HG03521 (cell line): ENCODE results near the gene CACNA1D.

Experiments used
- ATAC-seq: cut with Tn5 transposase; IDR thresholded peaks from one replicate; pipeline ENCODE4 v1.9.1; 2021; ENCODE audit warnings: mild to moderate bottlenecking, moderate library complexity; ENCODE audit not compliant: unreplicated experiment

CACNA1D gene

GRCh38 chr3:53775018-53775417 lies 280.6 kb downstream of the CACNA1D start:
- no peak for ATAC-seq

DNA sequence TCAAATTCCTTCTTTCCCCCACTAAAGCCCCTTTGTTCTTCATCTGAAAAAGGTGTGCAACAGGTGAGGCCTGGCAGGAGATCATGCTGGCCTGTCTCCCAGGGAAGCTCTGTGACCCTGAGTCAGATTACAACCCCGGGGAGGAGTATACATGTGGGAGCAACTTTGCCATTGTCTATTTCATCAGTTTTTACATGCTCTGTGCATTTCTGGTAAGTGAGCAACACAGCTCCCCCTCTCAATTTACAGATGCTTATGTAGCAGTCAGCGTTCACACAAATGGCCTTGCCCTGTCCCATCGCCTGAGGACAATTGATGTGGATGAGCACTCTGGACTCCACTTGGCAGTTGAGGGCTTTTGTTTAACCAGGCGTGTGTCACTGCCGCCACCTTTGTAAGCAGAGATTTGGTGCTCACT lies 281.4 kb downstream of the CACNA1D start:
- ATAC-seq, result no peak

DNA sequence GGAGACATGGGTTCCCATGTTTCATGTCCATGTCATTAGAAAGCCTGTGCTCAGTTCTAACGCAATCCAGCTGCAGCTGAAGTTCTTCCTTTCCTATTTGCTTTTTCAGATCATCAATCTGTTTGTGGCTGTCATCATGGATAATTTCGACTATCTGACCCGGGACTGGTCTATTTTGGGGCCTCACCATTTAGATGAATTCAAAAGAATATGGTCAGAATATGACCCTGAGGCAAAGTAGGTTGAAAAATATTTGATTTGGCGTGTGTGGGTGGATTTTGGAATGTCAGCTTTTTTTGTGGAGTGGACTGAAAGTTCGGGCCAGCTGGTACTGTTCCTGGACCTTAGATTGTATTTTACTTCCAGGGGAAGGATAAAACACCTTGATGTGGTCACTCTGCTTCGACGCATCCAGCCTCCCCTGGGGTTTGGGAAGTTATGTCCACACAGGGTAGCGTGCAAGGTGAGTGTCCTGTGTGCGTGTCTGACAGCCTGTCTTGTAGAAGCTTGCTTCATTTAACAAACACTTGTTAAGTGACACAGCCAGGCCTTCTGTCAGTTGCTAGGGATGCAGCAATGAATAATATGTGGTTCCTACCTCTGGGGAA lies 282.2 kb downstream of the CACNA1D start:
- no peak for ATAC-seq

DNA sequence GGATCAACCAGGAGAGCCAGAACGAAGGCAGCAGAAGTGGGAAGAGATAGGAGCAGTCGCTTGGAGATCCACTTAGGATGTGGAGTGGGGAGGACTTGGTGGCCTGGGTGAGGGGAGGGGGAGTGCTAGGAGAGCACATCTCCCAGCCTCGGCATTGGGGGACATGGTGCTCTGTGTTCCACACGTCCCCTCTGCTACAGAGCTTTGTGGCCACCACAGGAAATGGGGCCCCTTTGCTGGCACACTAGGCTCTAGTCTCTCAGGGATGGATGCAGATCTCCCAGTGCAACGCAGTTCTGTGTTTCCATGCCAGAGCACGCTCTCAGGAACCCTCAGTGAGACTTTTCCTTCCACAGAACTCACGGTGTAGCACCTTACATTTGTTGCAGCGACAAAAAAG lies 283.1 kb downstream of the CACNA1D start:
- no peak for ATAC-seq

DNA sequence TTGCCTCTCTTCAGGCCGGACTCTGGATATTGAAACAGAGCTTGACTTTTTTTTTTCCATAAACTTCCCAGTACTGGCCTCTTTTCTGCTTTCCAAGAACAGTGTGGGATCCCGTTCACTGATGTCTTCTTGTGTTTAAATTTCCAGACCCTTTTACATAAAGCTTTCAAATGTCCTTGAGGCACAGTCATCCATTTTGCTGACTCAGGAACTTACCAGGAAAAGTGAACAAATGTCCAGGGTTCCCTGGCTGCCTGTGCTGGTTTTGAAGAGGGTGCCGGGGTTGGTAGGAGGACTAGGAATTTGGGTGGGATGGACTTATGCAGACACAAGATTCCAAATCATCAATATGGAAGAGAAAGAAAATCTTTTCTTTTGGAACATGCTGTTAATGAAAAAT lies 283.7 kb downstream of the CACNA1D start:
- ATAC-seq, result no peak

- no peak for ATAC-seq
Measured at GRCh38 chr3:53780171-53780570, 285.8 kb downstream of the CACNA1D start.

GRCh38 chr3:53780806-53781205 lies 286.4 kb downstream of the CACNA1D start:
- no peak for ATAC-seq

DNA sequence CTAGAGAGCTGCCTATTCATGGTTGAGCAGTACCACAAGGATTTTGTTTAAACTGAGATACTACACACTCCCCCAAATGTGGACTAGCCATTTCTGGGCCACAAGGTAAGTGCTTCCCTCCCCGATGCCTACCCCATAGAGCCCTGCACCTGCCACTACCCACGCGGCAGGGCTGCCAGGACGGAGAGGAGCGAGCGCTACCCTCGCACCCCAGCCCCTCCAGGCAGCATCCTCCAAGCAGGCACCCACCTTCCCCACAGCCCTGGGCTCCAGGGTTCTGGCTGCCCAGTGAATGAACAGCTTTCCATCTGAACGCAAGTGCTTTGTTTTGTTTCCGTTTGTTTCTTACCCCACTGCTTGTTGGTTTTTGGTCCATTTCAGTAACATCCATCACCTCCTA lies 292.6 kb downstream of the CACNA1D start:
- ATAC-seq, result no peak

GRCh38 chr3:53788038-53788437 lies 293.6 kb downstream of the CACNA1D start:
- no peak for ATAC-seq

GRCh38 chr3:53789459-53789858 lies 295.0 kb downstream of the CACNA1D start:
- no peak for ATAC-seq

GRCh38 chr3:53790470-53790869 lies 296.1 kb downstream of the CACNA1D start:
- no peak for ATAC-seq

DNA sequence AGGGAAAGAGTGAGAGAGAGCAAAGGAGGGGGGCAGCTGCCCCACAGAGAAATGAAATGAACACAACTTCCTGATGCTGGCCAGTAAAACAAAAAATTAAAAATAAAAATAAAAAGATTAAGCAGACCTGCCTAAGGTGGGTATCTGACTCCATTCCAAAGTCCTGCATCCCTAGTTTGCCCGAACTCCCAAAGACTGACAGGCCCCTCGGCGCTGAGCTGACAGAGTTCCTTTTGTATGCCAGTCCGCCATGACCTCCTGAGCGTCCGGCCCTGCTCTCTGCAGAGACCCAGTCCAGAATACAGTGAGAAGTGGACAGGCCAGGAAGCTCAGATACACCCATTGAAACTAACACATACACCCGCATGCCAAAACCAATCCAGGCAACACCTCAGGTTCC lies 296.9 kb downstream of the CACNA1D start:
- ATAC-seq, result no peak

DNA sequence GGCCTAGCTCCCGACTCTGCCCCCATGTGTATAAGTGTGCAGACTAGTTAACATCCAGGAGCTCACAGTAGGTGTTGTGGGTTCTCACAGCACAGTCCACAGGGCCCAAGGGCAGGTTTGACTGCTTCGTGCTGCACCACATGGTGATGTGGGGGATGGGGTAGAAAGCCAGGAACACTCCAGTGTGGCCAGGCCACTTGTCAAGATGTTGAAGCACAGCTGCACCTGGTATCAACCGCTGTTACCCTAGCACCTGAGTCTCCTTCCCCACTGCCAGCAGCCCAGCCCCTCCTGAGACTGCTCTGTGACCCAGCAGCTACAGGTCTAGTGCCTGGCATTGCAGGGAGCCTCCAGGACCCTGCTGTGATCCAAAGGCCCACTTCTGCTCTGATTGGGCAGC lies 298.5 kb downstream of the CACNA1D start:
- no peak for ATAC-seq

DNA sequence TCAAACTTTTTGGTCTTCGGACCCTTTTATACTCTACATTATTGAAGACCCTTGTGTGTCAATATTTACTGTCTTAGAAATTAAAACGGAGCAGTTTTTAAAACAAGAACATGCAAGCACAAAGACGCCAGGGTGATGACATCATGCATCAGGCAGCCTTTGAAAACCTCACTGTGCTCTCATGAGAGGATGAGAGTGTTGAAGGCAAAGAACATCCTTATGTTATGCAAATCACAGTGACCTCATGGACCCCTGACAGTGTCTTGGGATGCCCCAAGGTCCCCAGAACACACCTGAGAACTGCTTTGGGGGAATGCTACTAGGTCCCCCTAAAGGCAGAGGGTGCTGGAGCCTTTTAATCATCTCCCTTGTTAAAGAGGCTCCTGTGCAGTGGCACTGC lies 300.2 kb downstream of the CACNA1D start:
- ATAC-seq, result no peak

DNA sequence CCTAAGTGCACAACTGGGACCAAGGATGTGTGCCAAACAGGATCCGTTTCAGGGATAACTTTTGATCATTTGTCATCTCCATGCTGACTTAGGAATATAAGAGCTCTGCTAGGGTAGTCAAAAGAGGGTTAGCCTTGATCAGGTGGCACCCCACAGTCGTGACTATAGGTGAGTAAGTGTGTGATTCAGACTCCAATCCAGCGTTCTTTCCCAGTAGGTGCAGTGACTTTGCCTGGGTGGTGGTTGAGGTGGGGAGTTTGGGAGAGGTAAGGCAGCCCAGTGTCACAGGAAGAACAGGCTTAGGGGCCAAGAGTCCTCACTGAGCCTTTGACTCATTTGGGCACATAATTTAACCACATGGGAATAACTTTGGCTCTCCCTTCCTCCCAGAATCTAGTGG lies 300.8 kb downstream of the CACNA1D start:
- no peak for ATAC-seq

GRCh38 chr3:53795789-53796560 lies 301.6 kb downstream of the CACNA1D start:
- no peak for ATAC-seq

GRCh38 chr3:53798144-53798543 lies 303.7 kb downstream of the CACNA1D start:
- ATAC-seq, result no peak

- ATAC-seq, result no peak
Measured at GRCh38 chr3:53799338-53799865, 305.0 kb downstream of the CACNA1D start.

GRCh38 chr3:53800041-53800906 lies 305.9 kb downstream of the CACNA1D start:
- no peak for ATAC-seq

DNA sequence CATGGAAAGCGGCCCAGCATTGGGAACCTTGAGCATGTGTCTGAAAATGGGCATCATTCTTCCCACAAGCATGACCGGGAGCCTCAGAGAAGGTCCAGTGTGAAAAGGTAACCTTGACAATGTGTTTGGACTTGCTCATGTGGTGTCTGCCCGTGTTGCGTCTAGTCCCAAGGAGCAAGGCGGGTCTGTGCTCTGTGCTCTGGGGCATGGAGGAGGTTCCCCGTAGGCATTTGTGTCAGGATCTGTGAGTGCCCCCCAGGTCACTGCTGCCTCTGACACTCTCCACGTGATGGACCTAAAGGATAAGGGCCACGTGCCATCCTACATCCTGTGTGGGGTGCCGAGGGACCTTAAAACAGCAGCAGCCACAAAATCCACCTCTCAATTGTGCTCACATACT lies 306.9 kb downstream of the CACNA1D start:
- ATAC-seq, result no peak

- ATAC-seq, result no peak
Measured at GRCh38 chr3:53802256-53802880, 308.0 kb downstream of the CACNA1D start.
